ENCODE results near the gene ADRA2C. TPM values are rescaled to one million over a fixed set of nuclear protein-coding genes. Genes with fewer than 3 reads are reported as not detected.

Gene ADRA2C
- total RNA-seq, 2 experiments from 2014 or later = not detected

GRCh38 chr4:3797831-3798790 lies 31.9 kb downstream of the ADRA2C start:
- H3K36me3 Mint-ChIP-seq (ENCODE audit: low read depth) = no peaks in the 10 kb centered on the region
- H3K27me3 Mint-ChIP-seq = peaks cover 5% of the 10 kb centered on the region
- H3K9me3 Mint-ChIP-seq = peaks cover 8% of the 10 kb centered on the region
- H3K4me1 Mint-ChIP-seq (ENCODE audit: low read depth) = no peaks in the 10 kb centered on the region
- ATAC-seq (ENCODE audit: poor library complexity) = no peak
- intact Hi-C loops (cut with DNase I, micrococcal nuclease) = no loop called here
- H3K27ac Mint-ChIP-seq = no peak overlapping the region
- peaks cover 22 to 31% of the 10 kb centered on the region in 2 experiments for H3K9me3 ChIP-seq (ENCODE audit: control insufficient read depth in 1 of 2, insufficient read depth in 1 of 2, low read length in 2 of 2)
- no peak overlapping the region for H3K27ac ChIP-seq (ENCODE audit: low read depth in 1 of 2, low read length in 2 of 2)
- TF ChIP-seq, protein P1, sequence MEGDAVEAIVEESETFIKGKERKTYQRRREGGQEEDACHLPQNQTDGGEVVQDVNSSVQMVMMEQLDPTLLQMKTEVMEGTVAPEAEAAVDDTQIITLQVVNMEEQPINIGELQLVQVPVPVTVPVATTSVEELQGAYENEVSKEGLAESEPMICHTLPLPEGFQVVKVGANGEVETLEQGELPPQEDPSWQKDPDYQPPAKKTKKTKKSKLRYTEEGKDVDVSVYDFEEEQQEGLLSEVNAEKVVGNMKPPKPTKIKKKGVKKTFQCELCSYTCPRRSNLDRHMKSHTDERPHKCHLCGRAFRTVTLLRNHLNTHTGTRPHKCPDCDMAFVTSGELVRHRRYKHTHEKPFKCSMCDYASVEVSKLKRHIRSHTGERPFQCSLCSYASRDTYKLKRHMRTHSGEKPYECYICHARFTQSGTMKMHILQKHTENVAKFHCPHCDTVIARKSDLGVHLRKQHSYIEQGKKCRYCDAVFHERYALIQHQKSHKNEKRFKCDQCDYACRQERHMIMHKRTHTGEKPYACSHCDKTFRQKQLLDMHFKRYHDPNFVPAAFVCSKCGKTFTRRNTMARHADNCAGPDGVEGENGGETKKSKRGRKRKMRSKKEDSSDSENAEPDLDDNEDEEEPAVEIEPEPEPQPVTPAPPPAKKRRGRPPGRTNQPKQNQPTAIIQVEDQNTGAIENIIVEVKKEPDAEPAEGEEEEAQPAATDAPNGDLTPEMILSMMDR (IDR thresholded peaks at IDR 0.05) = no peak
- CTCF ChIA-PET = no interaction called here
- H3K27me3 ChIP-seq (ENCODE audit: control insufficient read depth in 1 of 2, insufficient read depth in 2 of 2, low read length in 2 of 2) = peaks cover 2 to 6% of the 10 kb centered on the region in 2 experiments
- H3K36me3 ChIP-seq (ENCODE audit: insufficient read depth, low read length) = no peaks in the 10 kb centered on the region
- POLR2A ChIA-PET = no interaction called here
- H3K4me3 ChIP-seq (ENCODE audit: low read length) = no peak overlapping the region
- no peaks in the 10 kb centered on the region for H3K4me1 ChIP-seq (ENCODE audit: insufficient read depth, low read length)
- H3K4me3 Mint-ChIP-seq = no peak overlapping the region
- DNase-seq = no peak

- Mint-ChIP-seq H3K36me3 (ENCODE audit: low read depth) (no peaks in the 10 kb centered on the region), H3K4me3 (no peak overlapping the region), H3K27me3 (peaks cover 4% of the 10 kb centered on the region), H3K9me3 (peaks cover 8% of the 10 kb centered on the region), H3K27ac (no peak overlapping the region), H3K4me1 (ENCODE audit: low read depth) (no peaks in the 10 kb centered on the region)
- DNase-seq = no peak
- no peaks in the 10 kb centered on the region for H3K36me3 ChIP-seq (ENCODE audit: insufficient read depth, low read length)
- no peak overlapping the region for H3K27ac ChIP-seq (ENCODE audit: low read depth in 1 of 2, low read length in 2 of 2)
- no peak overlapping the region for H3K4me3 ChIP-seq (ENCODE audit: low read length)
- ChIA-PET CTCF (no interaction called here), POLR2A (no interaction called here)
- H3K4me1 ChIP-seq (ENCODE audit: insufficient read depth, low read length) = no peaks in the 10 kb centered on the region
- ATAC-seq (ENCODE audit: poor library complexity) = no peak
- H3K27me3 ChIP-seq (ENCODE audit: control insufficient read depth in 1 of 2, insufficient read depth in 2 of 2, low read length in 2 of 2) = peaks cover 2 to 6% of the 10 kb centered on the region in 2 experiments
- intact Hi-C loops (cut with DNase I, micrococcal nuclease) = no loop called here
- peaks cover 22 to 25% of the 10 kb centered on the region in 2 experiments for H3K9me3 ChIP-seq (ENCODE audit: control insufficient read depth in 1 of 2, insufficient read depth in 1 of 2, low read length in 2 of 2)
- TF ChIP-seq, protein P1 (IDR thresholded peaks at IDR 0.05) = no peak
Measured at GRCh38 chr4:3799496-3799895, 33.3 kb downstream of the ADRA2C start.

DNA sequence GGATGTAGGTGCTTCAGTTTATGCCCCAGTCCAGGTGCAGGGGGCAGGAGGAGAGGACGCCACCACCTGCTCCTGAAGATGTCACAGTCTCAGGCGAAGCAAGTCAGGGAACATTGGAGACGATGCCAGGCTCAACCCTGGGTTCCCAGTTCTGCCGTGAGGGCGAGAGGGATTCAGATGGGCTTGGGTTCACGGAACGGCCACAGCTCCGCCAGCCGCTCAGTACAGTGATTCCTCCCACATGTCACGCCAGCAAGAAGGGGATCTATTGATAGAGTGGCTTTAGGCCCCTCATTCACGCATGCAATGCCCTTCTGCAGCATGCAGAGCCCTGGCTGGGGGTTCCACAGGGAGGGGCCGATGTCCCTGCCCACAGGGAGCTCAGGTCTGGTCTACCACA lies 34.2 kb downstream of the ADRA2C start:
- Histone ChIP-seq H3K27ac (ENCODE audit: low read depth in 1 of 2, low read length in 2 of 2) (no peak overlapping the region), H3K4me1 (ENCODE audit: insufficient read depth, low read length) (no peaks in the 10 kb centered on the region), H3K36me3 (ENCODE audit: insufficient read depth, low read length) (no peaks in the 10 kb centered on the region), H3K27me3 (ENCODE audit: control insufficient read depth in 1 of 2, insufficient read depth in 2 of 2, low read length in 2 of 2) (peaks cover 2 to 6% of the 10 kb centered on the region in 2 experiments), H3K9me3 (ENCODE audit: control insufficient read depth in 1 of 2, insufficient read depth in 1 of 2, low read length in 2 of 2) (peaks cover 18 to 25% of the 10 kb centered on the region in 2 experiments), H3K4me3 (ENCODE audit: low read length) (no peak overlapping the region)
- peaks cover 1% of the 10 kb centered on the region for H3K9me3 Mint-ChIP-seq
- no peaks in the 10 kb centered on the region for H3K36me3 Mint-ChIP-seq (ENCODE audit: low read depth)
- TF ChIP-seq, protein P1 (IDR thresholded peaks at IDR 0.05) = no peak
- DNase-seq (no peak), ATAC-seq (ENCODE audit: poor library complexity) (no peak)
- peaks cover 4% of the 10 kb centered on the region for H3K27me3 Mint-ChIP-seq
- no peaks in the 10 kb centered on the region for H3K4me1 Mint-ChIP-seq (ENCODE audit: low read depth)
- H3K27ac Mint-ChIP-seq = no peak overlapping the region
- ChIA-PET CTCF (no interaction called here), POLR2A (no interaction called here)
- H3K4me3 Mint-ChIP-seq = no peak overlapping the region
- intact Hi-C loops (cut with DNase I, micrococcal nuclease) = no loop called here
